ENCODE measurements around the gene DOC2B. TPM values are rescaled to one million over a fixed set of nuclear protein-coding genes. Genes with fewer than 3 reads are reported as not detected.
"Not testable (repeated sequence)": the region's sequence is repeated elsewhere in the genome, so short reads cannot be mapped to it uniquely, and the experiment has no call there.

The DOC2B gene
- total RNA-seq, 1 donor from 2014 or later = 35.1 TPM

DNA sequence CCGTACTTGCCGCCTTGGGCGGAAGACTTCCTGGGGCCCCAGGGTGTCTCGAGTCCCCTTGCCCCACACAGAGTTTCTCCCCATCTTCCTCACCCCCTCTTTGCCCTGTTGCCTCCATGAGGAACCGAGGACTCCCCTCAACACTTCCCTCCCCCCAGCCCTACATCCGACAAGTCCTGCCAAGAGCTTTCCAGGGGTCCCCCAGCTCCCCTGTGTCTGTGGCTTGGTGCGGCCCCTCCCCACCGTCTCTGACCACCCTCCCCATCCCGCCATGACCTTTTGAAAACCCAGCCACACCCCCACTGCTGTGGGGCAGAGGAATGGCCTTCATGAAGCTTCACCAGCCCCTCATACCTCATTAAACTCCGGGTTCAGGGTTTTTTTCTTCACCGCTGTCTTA, 32.7 kb downstream of the DOC2B start:
- no peak for DNase-seq (ENCODE audit: low spot score in 2 of 2)

DNA sequence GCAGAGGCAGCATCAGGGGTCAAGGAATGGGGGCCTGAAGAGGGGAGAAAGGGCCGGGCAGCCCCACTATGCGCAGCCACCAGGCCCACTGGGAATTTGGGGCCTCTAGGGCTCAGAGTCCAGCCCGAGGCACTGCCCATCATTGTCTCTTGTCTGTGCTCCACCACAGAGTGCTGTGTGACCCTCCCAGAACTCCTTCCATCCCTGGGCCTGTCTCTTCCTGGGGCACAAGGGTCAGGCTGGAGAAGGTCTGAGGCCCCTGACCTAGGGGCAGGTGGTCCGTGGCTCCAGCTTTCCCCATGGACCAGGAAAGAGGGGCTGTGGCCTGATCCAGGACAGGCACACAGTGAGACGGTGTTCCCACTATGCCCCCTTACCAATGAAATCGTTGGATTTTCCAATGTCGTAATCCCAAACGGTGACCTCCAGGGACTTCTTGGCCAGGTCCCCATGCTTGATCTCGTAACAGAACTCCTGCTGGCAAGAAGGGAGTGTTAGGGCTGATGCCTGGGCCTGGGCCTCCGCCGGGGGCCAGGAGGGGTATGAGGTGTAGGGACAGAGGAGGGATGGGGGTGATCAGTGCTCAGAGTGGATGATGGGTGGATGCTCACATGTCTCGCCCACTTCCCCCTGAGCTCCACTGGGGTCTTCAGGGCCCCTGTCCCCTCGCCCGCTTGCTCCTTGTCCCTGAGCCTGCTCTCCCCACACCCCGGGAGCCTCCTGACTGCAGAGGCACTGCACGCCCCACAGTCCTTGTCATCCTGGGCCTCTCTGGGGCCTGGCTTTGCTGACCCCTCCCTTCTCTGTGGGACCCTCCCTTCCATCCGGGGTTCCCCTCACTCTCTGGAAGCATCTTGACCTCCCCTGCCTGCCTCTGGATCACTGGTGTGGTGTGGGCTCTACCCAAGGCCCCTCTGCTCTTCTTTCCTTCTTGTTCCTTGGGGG, 33.4 kb downstream of the DOC2B start:
- DNase-seq (ENCODE audit: low spot score in 2 of 2) = no peak
- no peak for FAIRE-seq

More for the DNA sequence above, 32.7 kb downstream of the DOC2B start:
- no peak for FAIRE-seq

DNA sequence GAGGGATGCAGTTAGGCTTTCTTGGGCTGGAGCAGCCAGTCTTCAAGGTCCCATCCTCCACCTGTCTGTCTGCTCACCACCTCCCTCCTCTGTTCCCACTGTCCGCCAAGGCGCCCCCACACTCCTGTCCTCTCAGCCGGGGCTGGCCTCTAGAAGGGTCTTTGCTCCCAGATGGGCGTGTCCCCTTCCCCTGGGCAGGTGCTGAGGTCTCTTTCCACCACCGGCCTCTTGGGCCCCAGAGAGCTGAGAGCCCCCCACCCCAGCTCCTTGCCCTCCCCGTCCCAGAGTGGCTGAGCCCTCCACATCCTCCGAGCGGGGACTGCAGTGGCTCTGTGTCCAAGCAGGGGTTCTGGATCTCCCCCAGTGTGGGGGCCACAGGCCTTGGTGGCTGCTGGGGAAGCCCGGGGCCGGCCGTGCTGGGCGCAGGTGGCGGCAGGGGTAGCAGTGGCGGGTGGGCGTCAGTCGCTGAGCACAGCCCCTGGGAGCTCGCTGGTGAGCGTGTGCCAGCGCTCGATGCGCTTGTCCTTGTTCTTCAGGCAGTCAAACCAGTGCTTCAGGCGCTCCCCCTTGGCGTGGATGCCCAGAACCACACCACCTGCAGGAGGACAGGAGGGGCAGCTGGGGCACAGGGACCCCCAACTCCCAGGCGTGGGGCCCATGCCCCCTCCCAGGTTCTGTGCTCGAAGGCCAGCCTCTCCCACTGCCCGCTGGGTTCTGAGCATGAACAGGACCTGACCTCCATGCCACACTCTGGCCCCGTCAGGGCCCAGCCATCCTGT, 34.3 kb downstream of the DOC2B start:
- FAIRE-seq (no peak), DNase-seq (ENCODE audit: low spot score in 2 of 2) (no peak)

DNA sequence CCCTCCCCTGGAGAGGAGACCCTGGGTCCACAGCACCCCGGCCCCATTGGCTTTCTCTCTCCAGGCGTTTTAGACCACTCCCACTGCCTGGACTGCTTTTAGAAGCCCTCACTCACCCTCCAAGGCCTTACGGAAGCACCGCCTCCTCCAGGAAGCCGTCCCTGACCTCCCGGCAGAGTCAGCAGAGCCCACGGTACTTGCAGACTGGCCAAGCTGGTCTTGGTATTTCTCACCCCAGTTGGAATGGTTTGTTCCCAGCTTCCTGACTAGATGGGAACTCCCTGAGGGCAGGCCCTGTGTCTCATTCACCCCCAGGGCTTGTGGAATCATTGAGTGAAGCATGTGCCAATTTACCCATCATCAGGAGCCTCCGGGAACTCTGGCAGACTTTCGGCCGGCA, 34.9 kb downstream of the DOC2B start:
- DNase-seq (ENCODE audit: low spot score in 2 of 2) = no peak
- no peak for FAIRE-seq

DNA sequence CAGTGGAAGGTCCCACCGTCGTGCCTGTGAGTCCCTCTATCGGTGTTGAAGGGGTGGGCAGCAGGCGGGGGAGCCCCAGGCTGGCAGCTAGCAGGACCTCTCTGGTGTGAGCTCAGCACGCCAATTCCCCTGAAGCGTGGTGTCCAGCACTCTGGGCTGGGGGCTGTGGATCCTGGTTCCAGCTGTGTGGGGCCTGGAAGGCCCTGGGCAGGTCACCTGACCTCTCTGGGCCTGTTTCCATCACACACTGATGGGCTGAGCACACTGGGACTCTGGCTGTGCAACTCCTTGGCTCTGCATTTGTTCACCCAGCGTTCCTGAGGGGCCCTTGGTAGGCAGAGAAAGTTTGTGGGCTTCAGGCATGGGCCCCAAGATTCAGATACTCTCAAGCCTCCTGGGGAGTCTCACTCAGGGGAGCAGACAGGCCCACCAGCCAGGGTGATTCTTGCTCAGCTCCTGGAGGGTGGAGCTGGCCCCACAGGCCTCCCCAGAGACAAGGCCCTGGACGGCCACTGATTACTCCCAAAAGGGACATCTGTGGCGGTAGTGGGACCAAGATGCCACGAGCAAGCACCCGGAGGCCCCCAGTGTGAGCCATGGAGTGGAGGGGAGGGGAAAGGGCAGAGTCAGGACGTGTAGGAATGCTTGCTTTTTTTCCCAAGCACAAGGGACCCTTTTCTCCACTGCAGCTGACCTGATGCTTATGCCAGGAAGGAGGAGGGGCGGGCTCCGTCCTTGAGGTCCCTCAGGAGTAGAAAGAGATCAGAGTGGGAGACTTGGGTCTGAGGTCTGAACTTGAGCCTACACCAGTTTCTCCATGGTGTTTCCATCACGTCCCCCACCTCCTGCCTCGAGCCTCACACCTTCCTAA, 35.5 kb downstream of the DOC2B start:
- DNase-seq (ENCODE audit: low spot score in 2 of 2) (no peak), FAIRE-seq (no peak)

DNA sequence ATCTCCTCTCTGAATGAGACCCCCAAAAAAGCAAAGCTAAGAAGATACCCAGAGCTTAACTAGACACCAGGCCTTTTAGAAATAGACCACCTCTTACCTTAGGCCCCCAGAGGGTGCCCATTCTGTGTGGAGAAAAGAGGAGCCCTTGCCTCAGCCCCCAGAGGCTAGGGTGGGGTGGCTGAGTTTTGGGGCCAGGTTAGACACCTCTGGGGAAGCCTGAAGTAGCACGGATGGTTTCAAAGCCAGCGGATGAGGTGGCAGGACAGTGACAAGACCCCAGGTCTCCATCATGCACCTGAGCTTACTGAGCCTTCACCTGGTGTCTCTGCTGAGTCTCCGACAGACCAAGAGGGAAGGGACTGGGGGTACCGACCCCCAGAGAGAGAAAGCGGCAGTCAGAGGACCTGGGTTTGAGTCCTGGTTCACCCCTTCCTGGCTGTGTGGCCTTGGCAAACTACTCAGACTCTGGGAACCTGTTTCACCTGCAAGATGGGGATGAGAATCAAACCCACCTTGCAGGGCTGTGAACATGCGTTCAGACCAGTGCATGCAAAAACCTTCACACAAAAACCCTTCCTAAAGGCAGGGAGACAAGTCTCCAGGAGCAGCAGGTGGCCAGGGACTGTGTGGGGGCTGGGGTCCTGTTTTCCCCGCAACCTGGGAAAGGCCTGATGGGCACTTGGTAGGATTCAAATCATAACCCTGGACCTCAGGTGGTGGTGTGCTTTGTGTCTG, 36.3 kb downstream of the DOC2B start:
- no peak for DNase-seq (ENCODE audit: low spot score in 2 of 2)
- FAIRE-seq = no peak

DNA sequence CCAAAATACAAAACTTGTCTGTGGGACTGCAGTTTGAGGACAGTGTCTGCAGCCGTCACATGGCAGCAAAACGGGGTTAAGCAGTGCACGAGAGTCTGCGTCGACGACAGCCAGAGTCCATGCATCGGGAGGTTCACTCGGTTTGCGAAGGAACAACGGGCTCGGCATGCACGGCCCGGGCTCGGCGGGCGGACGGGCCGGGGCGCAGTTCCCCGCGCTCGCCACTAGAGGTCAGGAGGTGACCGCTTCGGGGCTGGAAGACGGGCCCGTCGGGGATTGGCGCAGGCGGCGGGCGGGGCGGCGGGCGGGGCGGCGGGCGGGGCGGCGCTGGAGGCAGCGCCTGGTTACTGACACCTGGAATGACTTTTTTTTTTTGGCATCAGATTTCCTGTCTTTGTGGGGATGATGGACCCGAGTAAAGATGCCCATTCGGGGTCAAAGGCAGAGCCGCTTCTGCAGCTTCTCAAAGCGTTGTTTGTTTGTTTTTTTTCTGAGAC, 37.6 kb downstream of the DOC2B start:
- FAIRE-seq = no peak
- DNase-seq (ENCODE audit: low spot score in 2 of 2) = peak; percentile 87 to 96

DNA sequence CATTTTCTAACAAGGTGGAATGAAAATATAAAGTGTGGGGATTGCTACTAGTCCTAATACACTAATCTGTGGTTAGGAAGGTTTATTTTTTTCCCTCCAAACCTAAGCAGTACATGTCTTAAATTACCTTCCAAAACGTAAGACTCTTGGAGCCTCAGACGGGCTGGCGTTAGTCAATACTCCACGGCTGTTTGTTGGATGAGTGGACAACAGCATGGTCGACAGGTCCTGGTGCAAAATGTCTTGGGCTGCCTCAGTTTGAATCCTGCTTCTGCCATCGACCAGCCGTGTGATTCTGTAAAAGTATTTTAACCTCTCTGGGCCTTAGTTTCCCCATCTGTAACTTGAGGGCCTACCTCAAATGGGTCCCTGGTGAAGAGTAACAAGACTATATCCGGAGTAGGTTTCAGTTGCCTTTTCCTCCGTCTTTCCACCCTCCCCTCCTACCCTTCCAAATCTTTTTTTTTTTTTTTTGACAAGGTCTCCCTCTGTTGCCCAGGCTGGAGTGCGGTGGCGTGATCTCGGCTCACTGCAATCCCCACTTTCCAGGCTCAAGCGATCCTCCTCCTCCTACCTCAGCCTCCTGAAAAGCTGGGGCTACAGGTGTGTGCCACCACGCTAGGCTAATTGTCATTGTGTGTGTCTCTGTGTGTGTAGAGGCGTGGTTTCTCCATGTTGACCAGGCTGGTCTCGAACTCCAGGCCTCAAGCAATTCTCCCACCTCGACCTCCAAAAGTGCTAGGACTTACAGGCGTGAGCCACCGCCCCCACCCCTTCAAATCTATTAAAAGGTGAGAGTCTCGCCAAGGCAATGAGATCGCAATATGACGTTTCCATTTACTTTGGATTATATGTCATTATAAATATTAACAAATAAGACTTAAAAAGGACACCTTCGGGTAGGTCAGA, 38.3 kb downstream of the DOC2B start:
- DNase-seq (ENCODE audit: low spot score in 2 of 2) (no peak), FAIRE-seq (no peak)

DNA sequence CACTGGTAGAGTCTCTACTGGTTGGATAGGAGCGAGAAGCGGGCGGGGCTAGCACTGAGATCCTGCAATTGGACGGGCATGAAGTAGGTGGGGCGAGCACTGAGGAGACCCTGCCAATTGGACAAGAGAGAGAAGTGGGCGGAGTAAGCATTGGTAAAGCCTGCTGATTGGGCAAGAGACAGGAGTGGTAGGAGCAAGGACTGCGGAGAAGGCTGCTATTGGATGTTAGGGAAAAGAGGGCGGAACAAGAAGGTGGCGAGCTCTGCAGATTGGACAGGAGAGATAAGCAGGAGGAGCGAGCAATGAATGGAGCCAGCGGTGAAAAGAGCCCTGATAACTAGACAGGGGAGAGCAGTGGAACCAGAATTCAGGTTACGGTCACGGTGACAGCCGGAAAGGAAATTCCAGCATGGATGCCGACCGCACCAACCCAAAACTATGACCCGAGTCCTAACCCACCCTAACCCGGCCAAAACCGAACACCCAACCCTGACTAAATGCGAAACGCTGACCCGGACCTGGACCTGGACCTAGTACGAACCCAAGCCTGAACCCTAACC, 39.3 kb downstream of the DOC2B start:
- FAIRE-seq (no peak), DNase-seq (ENCODE audit: low spot score in 2 of 2) (no peak)

DNA sequence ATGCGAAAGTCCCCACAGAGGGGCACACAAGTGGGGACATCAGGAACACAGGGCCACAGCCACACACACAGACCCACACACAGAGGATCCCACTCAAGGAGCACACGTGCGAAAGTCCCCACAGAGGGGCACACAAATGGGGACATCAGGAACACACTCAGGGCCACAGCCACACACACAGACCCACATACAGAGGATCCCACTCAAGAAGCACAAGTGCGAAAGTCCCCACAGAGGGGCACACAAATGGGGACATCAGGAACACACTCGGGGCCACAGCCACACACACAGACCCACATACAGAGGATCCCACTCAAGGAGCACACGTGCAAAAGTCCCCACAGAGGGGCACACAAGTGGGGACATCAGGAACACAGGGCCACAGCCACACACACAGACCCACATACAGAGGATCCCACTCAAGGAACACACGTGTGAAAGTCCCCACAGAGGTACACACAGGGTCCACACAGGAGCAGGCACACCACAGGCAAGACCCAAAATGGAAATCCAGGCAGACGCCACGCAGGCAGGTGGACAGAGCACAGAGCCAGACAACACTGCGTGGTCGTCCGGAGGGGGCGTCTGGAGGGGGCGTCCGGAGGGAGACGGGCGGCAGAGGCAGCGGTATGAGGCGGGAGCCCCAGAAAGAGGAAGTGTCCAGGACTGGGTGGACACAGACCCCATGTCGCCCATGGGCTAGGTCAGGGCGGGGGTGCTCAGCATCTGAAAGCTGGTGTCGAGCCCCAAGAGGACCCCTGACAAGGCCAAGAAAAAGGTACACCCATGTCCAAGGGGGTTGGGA, 41.8 kb downstream of the DOC2B start:
- not testable (repeated sequence) for DNase-seq (ENCODE audit: low spot score in 2 of 2); FAIRE-seq

DNA sequence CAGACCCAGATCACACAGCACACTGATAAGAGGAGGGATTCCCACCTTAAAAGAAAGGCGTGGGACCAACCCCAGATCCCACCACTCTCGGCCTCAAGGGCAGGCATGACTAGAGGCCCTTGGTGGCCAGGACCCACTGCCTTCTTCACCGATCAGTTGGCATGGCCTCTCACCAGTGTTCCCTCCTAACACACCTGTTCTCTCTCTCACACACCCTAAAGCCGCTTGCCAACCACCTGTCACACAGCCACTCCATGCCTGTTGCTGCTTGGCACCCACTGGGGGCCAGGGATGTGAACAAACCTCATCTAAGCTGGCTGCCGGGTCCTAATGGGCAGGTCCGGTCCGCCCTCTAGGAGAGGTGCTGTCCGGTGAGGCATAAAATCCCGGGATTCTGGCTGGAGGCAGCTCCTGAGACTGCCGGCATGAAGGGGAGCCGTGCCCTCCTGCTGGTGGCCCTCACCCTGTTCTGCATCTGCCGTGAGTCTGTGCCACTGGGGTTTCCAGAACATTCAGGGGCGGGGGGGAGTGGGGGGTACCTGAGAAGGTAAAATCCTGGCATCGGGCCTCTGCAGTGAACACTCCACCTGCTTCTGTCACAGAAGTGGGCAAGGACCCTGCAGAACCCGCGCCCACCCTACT, 44.2 kb downstream of the DOC2B start, which contains the start of gene SCGB1C2:
SCGB1C2 (plus strand) TSS at position 404 of the 642 bp plus-strand sequence; CDS start at position 426, 22 bp downstream.
- not testable (repeated sequence) for DNase-seq (ENCODE audit: low spot score in 2 of 2); FAIRE-seq

DNA sequence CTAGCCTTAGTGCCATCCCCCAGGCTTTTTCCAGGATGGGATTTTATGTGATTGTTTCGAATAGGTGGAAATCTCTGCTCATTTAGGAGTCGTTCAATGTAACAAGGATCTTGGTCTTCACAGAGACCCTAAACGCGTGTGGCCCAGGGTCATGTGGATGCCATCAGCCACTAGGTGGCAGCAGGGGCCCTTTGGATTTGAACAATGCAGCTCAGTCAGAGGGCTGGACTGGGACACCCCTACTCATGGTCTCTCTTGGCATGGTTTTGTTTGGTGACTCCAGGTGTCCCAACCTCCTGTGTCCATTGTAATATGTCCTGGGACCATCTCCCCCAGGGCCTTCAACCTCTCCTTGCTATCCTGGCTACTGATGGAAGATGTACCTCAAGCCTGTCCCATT, 44.9 kb downstream of the DOC2B start:
- not testable (repeated sequence) for DNase-seq (ENCODE audit: low spot score in 2 of 2); FAIRE-seq

DNA sequence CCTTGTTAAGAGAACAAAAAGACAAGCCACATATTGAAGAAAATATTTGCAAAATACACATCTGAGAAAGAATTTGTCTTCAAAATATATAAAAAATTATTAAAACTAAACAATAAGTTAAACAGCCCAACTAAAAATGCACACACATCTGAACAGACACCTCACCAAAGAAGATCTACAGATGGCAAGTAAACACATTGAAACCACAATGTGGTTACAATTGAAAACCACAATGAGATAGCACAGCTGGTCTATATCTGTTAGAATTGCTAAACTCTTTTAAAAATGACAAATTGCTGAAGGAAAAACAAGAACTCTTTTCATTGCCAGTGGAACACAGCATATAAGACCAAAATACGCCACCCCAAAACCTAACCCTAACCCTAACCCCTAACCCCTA, 45.6 kb downstream of the DOC2B start:
- not testable (repeated sequence) for DNase-seq (ENCODE audit: low spot score in 2 of 2); FAIRE-seq

DNA sequence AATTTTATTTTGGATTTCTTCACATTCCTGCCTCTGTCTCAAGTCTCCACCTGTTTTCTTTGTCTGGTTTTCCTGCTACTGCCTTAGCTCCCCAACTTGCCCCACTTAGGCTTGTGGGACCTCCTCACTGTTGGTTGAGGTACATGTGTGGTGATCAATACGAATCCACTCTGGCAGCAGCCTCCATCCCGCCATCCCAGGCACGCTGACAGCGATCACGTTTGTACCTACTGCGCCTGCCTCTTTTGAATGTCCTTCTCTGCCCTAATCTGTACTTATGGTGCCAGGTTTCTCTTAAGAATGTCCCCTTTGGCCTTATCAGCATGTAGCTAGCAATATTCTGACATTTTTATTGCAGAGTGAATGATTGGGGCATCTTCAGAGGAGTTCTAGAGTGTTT, 46.4 kb downstream of the DOC2B start:
- FAIRE-seq; DNase-seq (ENCODE audit: low spot score in 2 of 2): not testable (repeated sequence)

DNA sequence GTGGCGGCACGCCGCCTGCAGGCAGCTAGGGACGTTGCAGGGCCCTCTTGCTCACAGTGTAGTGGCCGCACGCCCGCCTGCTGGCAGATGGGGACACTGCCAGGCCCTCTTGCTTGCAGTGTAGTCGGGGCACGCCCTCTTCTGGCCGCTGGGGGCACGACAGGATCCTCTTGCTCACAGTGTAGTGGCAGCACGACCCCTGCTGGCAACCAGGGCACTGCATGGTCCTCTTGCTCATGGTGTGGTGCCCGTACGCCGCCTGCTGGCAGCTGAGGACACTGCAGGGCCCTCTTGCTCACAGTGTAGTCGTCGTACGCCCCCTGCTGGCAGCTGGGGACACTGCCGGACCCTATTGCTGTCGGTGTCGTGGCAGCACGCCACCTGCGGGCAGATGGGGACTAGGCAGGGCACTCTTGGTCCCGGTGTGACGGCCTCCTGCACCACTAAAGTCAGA, 47.1 kb downstream of the DOC2B start:
- FAIRE-seq; DNase-seq (ENCODE audit: low spot score in 2 of 2): not testable (repeated sequence)

DNA sequence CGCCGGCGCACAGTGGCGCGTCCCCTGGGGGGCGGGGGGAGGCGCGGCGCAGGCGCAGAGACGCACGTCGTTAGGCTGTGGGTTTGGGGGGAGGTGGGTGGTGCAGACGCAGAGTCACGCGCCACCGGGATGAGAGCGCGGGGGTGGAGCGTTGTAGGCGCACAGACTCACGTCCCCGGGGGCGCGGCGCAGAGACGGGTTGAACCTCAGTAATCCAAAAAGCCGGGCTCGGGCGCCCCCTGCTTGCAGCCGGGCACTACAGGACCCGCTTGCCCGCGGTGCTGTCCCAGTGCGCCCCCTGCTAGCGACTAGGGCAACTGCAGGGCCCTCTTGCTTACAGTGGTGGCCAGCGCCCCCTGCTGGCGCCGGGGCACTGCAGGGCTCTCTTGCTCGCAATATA, 47.5 kb downstream of the DOC2B start:
- DNase-seq (ENCODE audit: low spot score in 2 of 2); FAIRE-seq: not testable (repeated sequence)
